Suppressor macrophage treated with lipopolysaccharide for 1 hour (primary cell): Measurements from ENCODE around the gene TMEM169.

ENCODE experiments used
- DNase-seq, 3 donors: peaks; one replicate each; pipeline ENCODE4 v3.0.0-alpha.2; 2020 to 2022

TMEM169 gene

GRCh38 chr2:216107760-216108159 lies 26.0 kb downstream of the TMEM169 start:
- DNase-seq = no peak

GRCh38 chr2:216108310-216108966 lies 26.7 kb downstream of the TMEM169 start:
- DNase-seq = peak in 1 of 3 donors; percentile 28

GRCh38 chr2:216108967-216109921 lies 27.5 kb downstream of the TMEM169 start, which contains the start of gene XRCC5:
TSS of gene XRCC5 (plus strand) at chr2:216109348. CDS start at chr2:216109437, 89 bp downstream.
- DNase-seq = peak; percentile 99 to 100 (median 99)

DNA sequence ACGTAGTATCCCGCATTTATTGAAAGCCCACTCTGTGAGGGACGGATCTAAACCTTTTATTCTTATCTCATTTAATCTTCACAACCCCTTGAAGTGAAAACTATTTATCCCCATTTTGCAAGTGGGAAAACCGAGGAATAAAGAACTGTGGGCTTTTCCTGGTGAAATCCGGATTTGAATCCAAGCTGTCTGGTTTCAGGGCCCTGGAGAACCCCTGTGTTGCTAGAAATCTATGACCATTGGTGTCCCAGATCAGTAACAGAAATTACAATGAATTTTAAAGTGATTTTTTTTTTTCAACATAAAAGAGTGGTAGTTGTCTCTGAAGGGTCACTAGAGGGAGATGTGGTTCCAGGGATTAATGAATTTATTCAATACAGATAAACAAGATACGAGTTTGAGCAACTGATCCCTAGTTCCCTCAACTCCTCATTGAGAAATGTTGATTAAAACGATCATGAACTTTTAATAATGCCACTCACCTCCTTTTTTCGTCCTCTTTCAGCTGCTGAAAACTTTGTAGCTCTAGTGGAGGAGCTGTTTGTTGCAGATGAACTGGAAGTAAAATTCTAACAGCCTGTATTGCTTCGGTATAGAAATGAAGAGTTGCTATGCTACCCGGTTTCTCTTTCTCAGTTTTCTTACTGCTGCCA lies 28.4 kb downstream of the TMEM169 start:
- DNase-seq = peak; percentile 33 to 74 (median 62)

- no peak for DNase-seq
Measured at GRCh38 chr2:216110620-216111019, 28.9 kb downstream of the TMEM169 start.

DNA sequence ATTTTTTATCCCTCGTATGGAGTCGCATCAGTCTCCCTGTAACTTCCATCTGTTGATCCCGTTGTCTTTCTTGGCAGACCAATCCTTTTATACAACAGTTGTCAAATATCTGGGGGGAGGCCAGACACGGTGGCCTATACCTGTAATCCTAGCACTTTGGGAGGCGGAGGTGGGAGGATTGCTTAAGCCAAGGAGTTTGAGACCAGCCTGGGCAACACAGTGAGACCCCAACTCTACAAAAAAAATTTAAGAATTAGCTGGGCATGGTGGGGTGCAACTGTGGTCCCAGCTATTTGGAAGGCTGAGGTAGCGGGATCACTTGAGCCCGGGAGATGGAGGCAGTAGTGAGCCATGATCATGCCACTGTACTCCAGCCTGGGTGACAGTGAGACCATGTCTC lies 29.4 kb downstream of the TMEM169 start:
- DNase-seq = no peak

DNA sequence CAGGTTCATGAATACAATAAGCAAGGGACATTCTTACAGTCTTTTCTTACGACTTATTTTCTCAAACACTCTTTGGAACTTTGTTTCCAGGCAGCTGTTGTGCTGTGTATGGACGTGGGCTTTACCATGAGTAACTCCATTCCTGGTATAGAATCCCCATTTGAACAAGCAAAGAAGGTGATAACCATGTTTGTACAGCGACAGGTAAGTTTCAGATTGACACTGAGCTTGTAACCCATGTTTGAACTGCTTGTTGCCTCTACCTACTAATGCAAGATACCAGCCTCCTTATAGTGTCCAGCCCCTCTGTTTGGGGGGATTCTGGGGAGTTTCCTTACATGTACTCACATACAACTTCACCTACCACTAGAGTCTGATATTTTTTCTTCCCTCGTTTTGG lies 31.2 kb downstream of the TMEM169 start:
- DNase-seq = no peak

DNA sequence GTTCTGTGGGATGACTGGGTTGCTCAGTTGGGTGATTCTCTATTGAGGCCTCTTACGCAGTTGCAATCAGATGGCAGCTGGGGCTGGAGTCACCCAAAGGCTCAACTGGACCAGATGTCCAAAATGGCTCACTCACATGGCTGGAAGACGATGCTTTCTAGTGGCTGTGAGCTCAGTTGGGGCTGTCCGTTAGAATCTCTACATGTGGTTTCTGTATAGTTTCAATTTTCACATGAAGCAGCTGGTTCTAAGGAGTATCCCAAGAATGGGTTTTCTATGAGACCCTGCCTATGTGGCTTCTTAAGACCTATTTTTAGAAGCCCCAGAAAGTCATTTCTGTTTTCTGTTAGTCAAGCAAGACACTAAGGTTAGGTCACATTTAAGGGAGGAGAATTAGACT lies 31.9 kb downstream of the TMEM169 start:
- no peak for DNase-seq

GRCh38 chr2:216114382-216114713 lies 32.6 kb downstream of the TMEM169 start:
- DNase-seq = no peak

- peak; percentile 98 to 100 (median 100) for DNase-seq
Measured at GRCh38 chr2:216114714-216115531, 33.2 kb downstream of the TMEM169 start.

DNA sequence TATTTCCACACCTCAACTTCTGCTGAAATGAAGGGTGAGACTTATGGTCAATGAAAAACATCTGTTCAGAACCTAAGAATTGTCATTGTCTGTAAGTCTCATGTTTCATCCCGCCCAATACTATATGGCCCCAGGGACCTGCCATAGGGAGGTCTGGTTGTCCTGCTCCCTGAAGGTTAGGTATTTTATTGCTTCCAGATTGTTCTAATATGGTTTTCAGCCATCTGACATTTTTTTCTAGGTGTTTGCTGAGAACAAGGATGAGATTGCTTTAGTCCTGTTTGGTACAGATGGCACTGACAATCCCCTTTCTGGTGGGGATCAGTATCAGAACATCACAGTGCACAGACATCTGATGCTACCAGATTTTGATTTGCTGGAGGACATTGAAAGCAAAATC lies 34.7 kb downstream of the TMEM169 start:
- no peak for DNase-seq

- no peak for DNase-seq
Measured at GRCh38 chr2:216117561-216118340, 36.0 kb downstream of the TMEM169 start.

DNA sequence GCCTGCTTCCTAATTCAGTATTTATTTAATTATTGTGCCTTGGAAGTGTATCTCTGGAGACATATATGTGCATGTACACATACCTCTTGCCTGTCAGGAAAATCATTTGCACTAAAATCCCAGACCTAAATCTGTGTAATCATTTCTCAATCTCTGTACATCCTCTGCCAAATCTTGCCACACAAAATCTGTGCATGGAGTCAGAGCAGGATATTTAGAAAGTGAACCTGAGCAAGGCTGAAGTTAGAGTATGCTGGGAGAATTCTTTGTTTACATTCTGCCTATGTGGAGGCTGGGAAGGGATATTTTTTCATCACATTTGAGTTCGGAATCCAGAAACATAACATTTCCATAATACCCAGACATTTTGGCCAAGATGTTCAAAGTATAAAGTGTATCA lies 36.8 kb downstream of the TMEM169 start:
- DNase-seq = no peak

DNA sequence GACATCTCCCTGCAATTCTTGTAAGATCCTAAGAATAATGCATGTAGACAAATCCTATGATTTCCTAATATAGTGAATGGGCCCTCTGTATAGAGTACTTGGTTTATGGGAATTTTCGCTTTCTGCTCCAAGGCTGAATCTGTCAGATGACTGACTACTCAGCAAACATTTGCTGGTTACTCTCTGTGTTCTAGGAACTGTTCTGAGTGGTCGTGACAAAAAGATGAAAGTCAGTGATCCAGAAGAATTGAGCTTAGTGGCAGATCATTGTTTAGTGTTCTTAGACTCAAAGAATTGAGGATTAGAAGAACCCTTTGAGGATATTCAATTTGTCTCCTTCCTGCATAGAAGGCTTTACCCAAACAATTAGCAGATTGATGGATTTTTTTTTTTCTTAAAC lies 37.4 kb downstream of the TMEM169 start:
- no peak for DNase-seq

GRCh38 chr2:216119986-216120385 lies 38.3 kb downstream of the TMEM169 start:
- no peak for DNase-seq

DNA sequence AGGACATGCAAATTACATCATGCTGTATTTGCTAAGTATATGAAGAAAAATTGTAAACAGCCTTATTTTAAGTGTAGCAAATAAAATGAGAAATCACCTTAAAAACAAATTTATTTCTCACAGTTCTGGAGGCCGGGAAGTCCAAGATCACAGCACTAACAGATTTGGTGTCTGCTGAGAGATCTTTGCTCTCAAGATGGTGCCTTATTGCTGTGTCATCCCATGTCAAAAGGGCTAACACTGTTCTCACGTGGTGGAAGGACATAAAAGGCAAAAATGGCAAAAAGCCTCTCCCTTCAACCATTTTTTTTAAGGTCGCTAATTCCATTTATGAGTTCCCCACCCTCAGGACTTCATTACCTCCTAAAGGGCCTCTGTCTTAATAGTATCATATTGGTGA lies 39.5 kb downstream of the TMEM169 start:
- no peak for DNase-seq

GRCh38 chr2:216126943-216127342 lies 45.2 kb downstream of the TMEM169 start:
- DNase-seq = no peak

DNA sequence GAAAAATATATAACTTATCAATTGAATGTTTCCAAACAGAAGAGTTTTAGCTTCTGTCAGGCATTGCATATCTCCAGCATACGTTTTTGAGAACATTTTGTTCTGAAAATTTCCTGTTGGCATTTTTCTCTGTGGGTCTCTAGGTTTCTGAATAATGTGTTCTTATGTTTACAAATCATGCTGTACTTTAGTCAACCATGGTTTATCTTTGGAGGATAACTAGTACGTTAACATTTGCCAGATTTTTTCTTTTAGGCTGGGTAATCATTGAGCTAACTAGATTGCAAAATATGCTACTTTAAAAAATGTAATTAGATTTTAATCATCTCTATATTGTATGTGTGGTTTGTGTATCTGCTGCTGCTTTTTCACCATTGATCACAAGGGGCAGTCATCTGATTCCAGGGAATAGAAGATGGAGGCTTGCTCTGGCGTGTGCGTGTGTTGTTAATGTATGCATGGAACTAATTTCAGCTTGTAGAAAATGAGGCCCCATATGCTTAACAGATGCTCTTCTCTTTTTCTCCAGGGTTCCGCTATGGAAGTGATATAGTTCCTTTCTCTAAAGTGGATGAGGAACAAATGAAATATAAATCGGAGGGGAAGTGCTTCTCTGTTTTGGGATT lies 48.7 kb downstream of the TMEM169 start:
- DNase-seq = no peak

- no peak for DNase-seq
Measured at GRCh38 chr2:216131175-216131926, 49.6 kb downstream of the TMEM169 start.

DNA sequence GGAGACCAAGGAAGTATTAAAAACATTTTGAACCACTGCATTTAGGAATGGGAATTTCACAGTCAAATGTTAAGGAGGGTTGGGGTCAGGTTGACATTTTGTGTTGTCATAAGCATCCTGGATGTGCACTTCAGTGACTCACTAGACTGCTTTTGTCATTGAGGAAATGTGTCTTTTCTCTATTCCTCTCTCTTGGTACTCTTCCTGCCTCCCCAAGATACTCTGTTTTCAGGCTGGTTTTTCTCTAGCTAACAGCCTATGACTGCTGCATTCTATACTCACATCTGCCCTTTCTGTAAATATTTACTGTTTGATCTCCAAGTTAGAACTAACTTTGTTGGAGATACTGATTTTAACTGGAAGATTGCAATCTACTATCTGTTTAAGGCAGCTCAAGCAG lies 50.9 kb downstream of the TMEM169 start:
- no peak for DNase-seq

DNA sequence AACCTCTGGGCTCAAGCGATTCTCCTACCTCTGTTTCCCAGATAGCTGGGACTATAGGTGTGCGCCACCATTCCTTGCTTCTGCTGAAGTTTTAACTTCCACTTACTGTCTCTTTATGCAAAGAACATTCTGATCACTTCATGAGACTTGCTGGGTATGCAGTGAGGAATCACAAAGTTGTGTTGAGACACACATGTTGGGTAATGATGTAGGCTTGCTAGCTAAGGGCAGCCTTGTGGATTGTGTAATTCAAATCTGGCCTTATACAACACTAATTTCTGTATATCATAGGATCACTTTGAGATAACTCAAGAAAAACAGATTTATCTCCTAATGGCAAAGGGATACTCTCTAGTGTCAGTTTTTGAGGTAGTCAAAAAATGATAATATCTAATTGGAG lies 51.7 kb downstream of the TMEM169 start:
- no peak for DNase-seq
